GM19463 (cell line): ENCODE results near the gene CSNK1A1L.

Experiments used
- ATAC-seq: cut with Tn5 transposase; IDR thresholded peaks from one replicate; pipeline ENCODE4 v1.9.1; 2021; ENCODE audit warnings: mild to moderate bottlenecking, moderate library complexity; ENCODE audit not compliant: unreplicated experiment

Gene CSNK1A1L

DNA sequence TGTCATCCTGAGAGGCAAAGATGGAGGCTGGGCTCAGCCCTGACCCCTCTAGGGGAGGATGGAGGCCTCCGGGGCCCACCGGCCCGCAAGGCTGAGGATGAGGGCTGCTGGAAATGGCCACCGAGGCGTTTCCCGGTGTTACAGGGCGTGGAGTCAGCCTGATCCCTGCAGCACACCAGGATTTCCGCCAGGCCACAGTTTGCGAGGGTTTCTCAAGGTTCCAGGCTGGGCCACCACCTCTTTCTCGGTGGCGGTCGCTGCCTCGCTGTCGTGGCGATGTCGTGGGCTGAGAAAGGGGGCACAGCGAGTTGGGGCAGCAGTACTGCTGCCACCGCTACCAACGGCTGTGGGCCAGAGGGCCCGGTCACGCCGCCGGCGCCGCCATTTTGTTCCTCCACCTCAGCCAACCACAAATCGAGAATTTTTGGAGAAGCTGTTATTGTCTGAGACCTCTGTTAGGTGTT lies at the start of gene CSNK1A1L:
Gene CSNK1A1L, minus strand, starts transcription at position 414 of the 464 bp plus-strand sequence. Its CDS starts 408 bp downstream, at position 6.
- no peak for ATAC-seq

DNA sequence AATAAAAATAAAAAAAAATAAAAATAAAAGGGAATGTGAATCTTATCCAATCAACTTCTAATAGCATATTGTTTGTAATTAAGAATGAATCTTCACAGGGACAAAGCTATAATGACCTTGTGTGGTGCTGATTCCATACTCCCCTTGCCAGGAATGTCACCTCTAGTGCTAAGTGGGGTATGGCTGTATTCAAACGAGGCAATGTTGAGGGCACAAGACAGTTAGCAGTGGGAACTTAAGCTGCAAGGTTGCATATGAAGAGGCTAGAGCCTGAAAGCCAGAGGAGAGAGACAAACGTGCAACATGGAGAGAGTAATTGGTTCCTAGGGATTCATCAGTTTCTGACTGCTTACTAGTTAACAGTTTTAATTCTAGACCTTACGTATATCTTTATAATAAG lies 43.9 kb upstream of the CSNK1A1L start:
- no peak for ATAC-seq

- no peak for ATAC-seq
Measured at GRCh38 chr13:37148501-37148900, 43.0 kb upstream of the CSNK1A1L start.

- ATAC-seq, result no peak
Measured at GRCh38 chr13:37144661-37145060, 39.2 kb upstream of the CSNK1A1L start.

- no peak for ATAC-seq
Measured at GRCh38 chr13:37143911-37144310, 38.4 kb upstream of the CSNK1A1L start.

DNA sequence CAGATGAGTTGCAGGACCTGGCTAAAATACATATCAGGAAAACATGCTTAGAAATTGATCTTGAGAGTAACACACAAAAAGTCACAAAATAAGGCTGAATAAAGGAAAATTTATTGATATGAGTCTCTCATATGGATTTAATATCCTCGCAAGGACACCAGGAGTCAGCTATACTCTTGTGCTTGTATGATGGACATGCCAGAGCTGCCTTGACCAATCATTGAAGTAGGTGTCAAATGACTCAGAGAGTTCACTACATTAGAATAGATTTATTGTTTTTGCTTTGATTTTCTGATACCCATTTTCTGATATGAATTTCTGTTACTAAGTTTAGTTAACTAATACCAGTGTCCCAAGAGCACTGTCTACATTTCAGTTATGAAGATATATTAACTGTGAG lies 37.4 kb upstream of the CSNK1A1L start:
- ATAC-seq, result no peak

GRCh38 chr13:37141011-37141410 lies 35.5 kb upstream of the CSNK1A1L start:
- no peak for ATAC-seq

DNA sequence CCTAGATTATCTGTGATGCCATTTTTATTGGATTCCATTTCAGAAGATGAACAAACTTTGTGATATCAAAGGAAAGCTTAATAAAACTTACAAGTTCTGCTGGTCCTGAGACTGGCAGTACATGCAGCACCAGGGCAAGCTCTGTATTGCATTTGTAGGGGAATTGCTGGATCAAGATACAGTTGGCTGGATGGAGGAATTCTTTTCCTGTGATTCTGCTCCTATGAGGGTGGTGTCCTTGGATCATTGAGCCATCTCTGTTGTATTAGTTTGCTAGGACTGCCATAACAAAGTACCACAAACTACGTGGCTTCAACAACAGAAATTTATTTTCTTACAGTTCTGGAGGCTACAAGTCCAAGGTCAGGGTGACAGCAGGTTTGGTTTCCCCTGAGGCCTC lies 33.9 kb upstream of the CSNK1A1L start:
- no peak for ATAC-seq

GRCh38 chr13:37138926-37139325 lies 33.5 kb upstream of the CSNK1A1L start:
- no peak for ATAC-seq

- ATAC-seq, result no peak
Measured at GRCh38 chr13:37138169-37138568, 32.7 kb upstream of the CSNK1A1L start.

GRCh38 chr13:37136633-37137032 lies 31.2 kb upstream of the CSNK1A1L start:
- ATAC-seq, result no peak

- no peak for ATAC-seq
Measured at GRCh38 chr13:37136187-37136586, 30.7 kb upstream of the CSNK1A1L start.

DNA sequence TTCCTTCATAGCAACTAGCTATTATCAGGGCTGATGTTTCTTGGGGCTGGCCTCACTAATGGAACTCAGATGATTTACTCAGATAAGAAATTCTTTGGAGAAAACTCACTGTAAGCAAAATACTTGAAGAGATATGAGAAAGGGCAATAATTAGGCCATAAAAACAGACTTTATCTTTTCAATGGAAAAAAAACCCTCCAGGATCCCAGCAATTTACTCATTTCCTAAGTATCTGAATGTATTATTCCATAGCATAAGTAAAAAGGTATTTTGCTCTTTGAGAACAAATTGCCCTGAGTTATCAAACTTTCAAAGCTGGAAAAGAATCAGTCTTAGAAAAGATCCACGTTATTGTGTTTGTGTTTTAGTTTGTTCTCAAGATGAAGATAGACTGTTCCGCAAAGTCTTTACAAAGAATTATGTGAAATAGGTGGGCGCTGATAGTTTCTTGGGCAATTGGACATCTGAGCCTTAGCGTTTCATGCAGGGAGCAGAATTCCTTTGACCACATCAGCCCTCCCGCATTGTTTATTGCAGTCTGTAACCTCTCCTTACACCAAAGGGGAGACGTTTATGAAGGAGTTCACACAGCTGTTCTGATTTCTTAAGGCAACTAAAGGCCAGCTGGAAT lies 29.1 kb upstream of the CSNK1A1L start:
- ATAC-seq, result no peak

DNA sequence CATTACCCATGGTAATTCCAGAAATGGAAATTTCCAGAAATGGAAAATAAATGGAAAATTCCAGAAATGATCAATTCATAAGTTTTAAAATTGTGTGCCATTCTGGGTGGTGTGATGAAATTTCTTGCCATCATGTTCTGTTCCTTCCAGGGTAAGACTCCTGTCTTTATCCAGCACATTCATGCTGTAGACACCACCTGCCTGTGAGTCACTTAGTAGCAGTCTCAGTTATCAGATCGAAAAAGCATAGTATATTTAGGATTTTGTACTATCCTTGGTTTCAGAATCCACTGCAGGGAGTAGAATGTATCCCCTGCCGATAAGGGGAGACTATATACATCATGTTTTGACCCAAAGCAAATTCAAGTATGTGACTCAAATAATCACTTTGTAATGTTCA lies 26.7 kb upstream of the CSNK1A1L start:
- no peak for ATAC-seq

DNA sequence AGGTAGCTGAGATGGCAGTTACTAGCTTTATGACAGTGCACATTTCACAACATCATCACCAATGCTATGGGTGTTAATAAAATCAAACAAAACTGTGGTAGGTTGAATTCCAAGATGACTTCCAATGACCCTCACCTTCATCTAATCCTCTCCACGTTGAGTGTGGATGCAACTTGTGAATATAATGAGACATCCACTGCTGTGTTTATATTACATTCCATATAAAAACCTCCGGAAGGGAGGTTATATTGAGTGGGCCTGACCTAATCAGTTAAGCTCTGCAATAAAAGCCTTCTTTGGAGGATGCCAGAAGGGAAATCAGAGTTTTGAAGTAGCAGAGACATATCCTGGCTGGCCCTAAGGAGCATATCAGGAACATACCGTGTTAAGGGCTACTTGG lies 25.6 kb upstream of the CSNK1A1L start:
- no peak for ATAC-seq

GRCh38 chr13:37129866-37130265 lies 24.4 kb upstream of the CSNK1A1L start:
- no peak for ATAC-seq

GRCh38 chr13:37127691-37128241 lies 22.3 kb upstream of the CSNK1A1L start:
- no peak for ATAC-seq

- no peak for ATAC-seq
Measured at GRCh38 chr13:37123337-37123736, 17.9 kb upstream of the CSNK1A1L start.

GRCh38 chr13:37118016-37118415 lies 12.6 kb upstream of the CSNK1A1L start:
- ATAC-seq, result no peak

- ATAC-seq, result no peak
Measured at GRCh38 chr13:37114250-37114649, 8.8 kb upstream of the CSNK1A1L start.

- no peak for ATAC-seq
Measured at GRCh38 chr13:37113534-37113933, 8.1 kb upstream of the CSNK1A1L start.

GRCh38 chr13:37109051-37109678 lies 3.7 kb upstream of the CSNK1A1L start:
- ATAC-seq, result no peak
